Measurements from ENCODE around the gene HS3ST2.
"Not testable (repeated sequence)": the region's sequence is repeated elsewhere in the genome, so short reads cannot be mapped to it uniquely, and the experiment has no call there.

The HS3ST2 gene

GRCh38 chr16:22932032-22932771 lies 118.2 kb downstream of the HS3ST2 start:
- H3K4me1 ChIP-seq (ENCODE audit: insufficient read depth, low read length) = no peaks in the 10 kb centered on the region
- H2AFZ ChIP-seq (ENCODE audit: low read depth, low read length) = no peak overlapping the region
- H3K4me3 ChIP-seq (ENCODE audit: low read length) = no peak overlapping the region
- H3K9me3 ChIP-seq (ENCODE audit: low read length) = no peaks in the 10 kb centered on the region
- H3K36me3 ChIP-seq (ENCODE audit: insufficient read depth, low read length) = no peaks in the 10 kb centered on the region
- H3K27me3 ChIP-seq (ENCODE audit: insufficient read depth, low read length) = peaks cover 13% of the 10 kb centered on the region

GRCh38 chr16:22933173-22933572 lies 119.2 kb downstream of the HS3ST2 start:
- H2AFZ ChIP-seq (ENCODE audit: low read depth, low read length) = no peak overlapping the region
- no peaks in the 10 kb centered on the region for H3K36me3 ChIP-seq (ENCODE audit: insufficient read depth, low read length)
- no peak overlapping the region for H3K4me3 ChIP-seq (ENCODE audit: low read length)
- no peaks in the 10 kb centered on the region for H3K4me1 ChIP-seq (ENCODE audit: insufficient read depth, low read length)
- peaks cover 13% of the 10 kb centered on the region for H3K27me3 ChIP-seq (ENCODE audit: insufficient read depth, low read length)
- H3K9me3 ChIP-seq (ENCODE audit: low read length) = no peaks in the 10 kb centered on the region

- peaks cover 13% of the 10 kb centered on the region for H3K27me3 ChIP-seq (ENCODE audit: insufficient read depth, low read length)
- H3K4me3 ChIP-seq (ENCODE audit: low read length) = no peak overlapping the region
- no peaks in the 10 kb centered on the region for H3K36me3 ChIP-seq (ENCODE audit: insufficient read depth, low read length)
- H2AFZ ChIP-seq (ENCODE audit: low read depth, low read length) = no peak overlapping the region
- H3K4me1 ChIP-seq (ENCODE audit: insufficient read depth, low read length) = no peaks in the 10 kb centered on the region
- no peaks in the 10 kb centered on the region for H3K9me3 ChIP-seq (ENCODE audit: low read length)
Measured at GRCh38 chr16:22934786-22935185, 120.8 kb downstream of the HS3ST2 start.

GRCh38 chr16:22937169-22937568 lies 123.2 kb downstream of the HS3ST2 start:
- Histone ChIP-seq H3K4me3 (ENCODE audit: low read length) (no peak overlapping the region), H3K4me1 (ENCODE audit: insufficient read depth, low read length) (no peaks in the 10 kb centered on the region), H3K36me3 (ENCODE audit: insufficient read depth, low read length) (no peaks in the 10 kb centered on the region), H3K9me3 (ENCODE audit: low read length) (no peaks in the 10 kb centered on the region), H3K27me3 (ENCODE audit: insufficient read depth, low read length) (peaks cover 10% of the 10 kb centered on the region), H2AFZ (ENCODE audit: low read depth, low read length) (no peak overlapping the region)

- H2AFZ ChIP-seq (ENCODE audit: low read depth, low read length) = no peak overlapping the region
- no peaks in the 10 kb centered on the region for H3K4me1 ChIP-seq (ENCODE audit: insufficient read depth, low read length)
- H3K36me3 ChIP-seq (ENCODE audit: insufficient read depth, low read length) = no peaks in the 10 kb centered on the region
- H3K4me3 ChIP-seq (ENCODE audit: low read length) = no peak overlapping the region
- H3K27me3 ChIP-seq (ENCODE audit: insufficient read depth, low read length) = peaks cover 4% of the 10 kb centered on the region
- H3K9me3 ChIP-seq (ENCODE audit: low read length) = no peaks in the 10 kb centered on the region
Measured at GRCh38 chr16:22938647-22939046, 124.7 kb downstream of the HS3ST2 start.

GRCh38 chr16:22939744-22940363 lies 125.9 kb downstream of the HS3ST2 start:
- H3K4me1 ChIP-seq (ENCODE audit: insufficient read depth, low read length); H3K9me3 ChIP-seq (ENCODE audit: low read length); H3K4me3 ChIP-seq (ENCODE audit: low read length): not testable (repeated sequence)

GRCh38 chr16:22941970-22942501 lies 128.1 kb downstream of the HS3ST2 start:
- Histone ChIP-seq H3K4me3 (ENCODE audit: low read length) (no peak overlapping the region), H2AFZ (ENCODE audit: low read depth, low read length) (no peak overlapping the region), H3K4me1 (ENCODE audit: insufficient read depth, low read length) (no peaks in the 10 kb centered on the region), H3K9me3 (ENCODE audit: low read length) (no peaks in the 10 kb centered on the region), H3K36me3 (ENCODE audit: insufficient read depth, low read length) (no peaks in the 10 kb centered on the region), H3K27me3 (ENCODE audit: insufficient read depth, low read length) (peaks cover 3% of the 10 kb centered on the region)

More at GRCh38 chr16:22939744-22940363, 125.9 kb downstream of the HS3ST2 start:
- not testable (repeated sequence) for H3K36me3 ChIP-seq (ENCODE audit: insufficient read depth, low read length); H3K27me3 ChIP-seq (ENCODE audit: insufficient read depth, low read length); H2AFZ ChIP-seq (ENCODE audit: low read depth, low read length)

- no peaks in the 10 kb centered on the region for H3K9me3 ChIP-seq (ENCODE audit: low read length)
- H3K4me1 ChIP-seq (ENCODE audit: insufficient read depth, low read length) = no peaks in the 10 kb centered on the region
- H3K4me3 ChIP-seq (ENCODE audit: low read length) = no peak overlapping the region
- peaks cover 3% of the 10 kb centered on the region for H3K27me3 ChIP-seq (ENCODE audit: insufficient read depth, low read length)
- no peaks in the 10 kb centered on the region for H3K36me3 ChIP-seq (ENCODE audit: insufficient read depth, low read length)
- no peak overlapping the region for H2AFZ ChIP-seq (ENCODE audit: low read depth, low read length)
Measured at GRCh38 chr16:22942811-22943210, 128.8 kb downstream of the HS3ST2 start.

- Histone ChIP-seq H3K4me1 (ENCODE audit: insufficient read depth, low read length) (no peaks in the 10 kb centered on the region), H3K4me3 (ENCODE audit: low read length) (no peak overlapping the region), H3K27me3 (ENCODE audit: insufficient read depth, low read length) (peaks cover 3% of the 10 kb centered on the region), H3K9me3 (ENCODE audit: low read length) (no peaks in the 10 kb centered on the region), H2AFZ (ENCODE audit: low read depth, low read length) (no peak overlapping the region), H3K36me3 (ENCODE audit: insufficient read depth, low read length) (no peaks in the 10 kb centered on the region)
Measured at GRCh38 chr16:22945361-22945760, 131.4 kb downstream of the HS3ST2 start.

- no peaks in the 10 kb centered on the region for H3K9me3 ChIP-seq (ENCODE audit: low read length)
- no peak overlapping the region for H2AFZ ChIP-seq (ENCODE audit: low read depth, low read length)
- H3K4me3 ChIP-seq (ENCODE audit: low read length) = no peak overlapping the region
- no peaks in the 10 kb centered on the region for H3K4me1 ChIP-seq (ENCODE audit: insufficient read depth, low read length)
- H3K27me3 ChIP-seq (ENCODE audit: insufficient read depth, low read length) = peaks cover 3% of the 10 kb centered on the region
- no peaks in the 10 kb centered on the region for H3K36me3 ChIP-seq (ENCODE audit: insufficient read depth, low read length)
Measured at GRCh38 chr16:22946433-22946832, 132.5 kb downstream of the HS3ST2 start.

GRCh38 chr16:22948058-22948602 lies 134.2 kb downstream of the HS3ST2 start:
- Histone ChIP-seq H3K27me3 (ENCODE audit: insufficient read depth, low read length) (peaks cover 3% of the 10 kb centered on the region), H3K4me1 (ENCODE audit: insufficient read depth, low read length) (no peaks in the 10 kb centered on the region), H3K4me3 (ENCODE audit: low read length) (no peak overlapping the region), H3K9me3 (ENCODE audit: low read length) (no peaks in the 10 kb centered on the region), H3K36me3 (ENCODE audit: insufficient read depth, low read length) (no peaks in the 10 kb centered on the region), H2AFZ (ENCODE audit: low read depth, low read length) (no peak overlapping the region)

- no peaks in the 10 kb centered on the region for H3K36me3 ChIP-seq (ENCODE audit: insufficient read depth, low read length)
- no peak overlapping the region for H2AFZ ChIP-seq (ENCODE audit: low read depth, low read length)
- no peaks in the 10 kb centered on the region for H3K9me3 ChIP-seq (ENCODE audit: low read length)
- no peak overlapping the region for H3K4me3 ChIP-seq (ENCODE audit: low read length)
- H3K27me3 ChIP-seq (ENCODE audit: insufficient read depth, low read length) = peaks cover 3% of the 10 kb centered on the region
- H3K4me1 ChIP-seq (ENCODE audit: insufficient read depth, low read length) = no peaks in the 10 kb centered on the region
Measured at GRCh38 chr16:22948603-22949368, 134.8 kb downstream of the HS3ST2 start.

All from neuron (in vitro differentiated cells).